Aorta (tissue), 5 donors: Measurements from ENCODE around the gene EPHA1. TPM values are rescaled to one million over a fixed set of nuclear protein-coding genes. Genes with fewer than 3 reads are reported as not detected.

Experiments used
- ATAC-seq: fragments of 200-7000 bp; cut with Tn5 transposase; one replicate; pipeline ENCODE4 v1.9.1; 2022; ENCODE audit warnings: moderate library complexity; ENCODE audit not compliant: low FRiP score
- DNase-seq, 2 donors: peaks; one replicate each; pipeline ENCODE4 v3.0.0-alpha.2; 2020
- H3K27ac ChIP-seq, 2 donors: one replicate each; pipeline ENCODE4 v1.5.1; 2013; ENCODE audit warnings: low read length in 2 of 2, mild to moderate bottlenecking in 2 of 2, moderate library complexity in 2 of 2, control low read depth in 1 of 2, inconsistent platforms in 1 of 2, low read depth in 1 of 2
- H3K27me3 ChIP-seq, 2 donors: one replicate each; pipeline ENCODE4 v1.6.1; 2013; ENCODE audit warnings: control low read depth in 1 of 2, low read length in 1 of 2, mild to moderate bottlenecking in 1 of 2, moderate library complexity in 1 of 2; ENCODE audit not compliant: insufficient read depth in 2 of 2, control insufficient read depth in 1 of 2
- H3K36me3 ChIP-seq, 2 donors: one replicate each; pipeline ENCODE4 v1.6.1; 2013; ENCODE audit warnings: control low read depth in 1 of 2, low read length in 1 of 2, mild to moderate bottlenecking in 1 of 2; ENCODE audit not compliant: insufficient read depth in 2 of 2, control insufficient read depth in 1 of 2
- H3K4me1 ChIP-seq, 2 donors: one replicate each; pipeline ENCODE4 v1.6.1; 2013; ENCODE audit warnings: low read length in 2 of 2, control low read depth in 1 of 2, mild to moderate bottlenecking in 1 of 2, moderate library complexity in 1 of 2; ENCODE audit not compliant: insufficient read depth in 2 of 2, control insufficient read depth in 1 of 2
- H3K4me3 ChIP-seq, 2 donors: one replicate each; pipeline ENCODE4 v1.5.1; 2013; ENCODE audit warnings: low read length in 2 of 2, control low read depth in 1 of 2, mild to moderate bottlenecking in 1 of 2
- H3K9me3 ChIP-seq: one replicate; pipeline ENCODE4 v1.6.1; 2013; ENCODE audit warnings: mild to moderate bottlenecking, low read length; ENCODE audit not compliant: control insufficient read depth
- whole genome bisulfite sequencing, 2 donors: extraction: QIAGEN DNeasy Blood & Tissue Kit; methylation state at CpG; one replicate each; pipeline ENCODE4 v1.1.7; 2013; 5-methylcytosine and 5-hydroxymethylcytosine counted together
- intact Hi-C, 2 donors: fragments of 100-400 bp; cut with DNase I; formaldehyde crosslinking; loops; one replicate each; pipeline versions ENCODE4 v1.14.2 to v1.15.0; 2022
- polyA plus RNA-seq, 2 donors: library from polyadenylated mRNA; stranded (reverse); fragments of 200-250 nt; gene quantifications; one replicate each; pipeline ENCODE4 v1.2.3, GENCODE V29; 2013
- total RNA-seq, 2 donors: library from RNA; stranded (reverse); fragmentation: NEBNext Ultra II Directional; extraction: Animal tissue kit (Norgen Biotek cat#: 25700); gene quantifications; one replicate each; pipeline ENCODE4 v1.2.1, GENCODE V29; 2021
- donor health status: healthy with polysubstance abuse.
- donor health status: Bipolar disorder and iron deficiency.
- donor health status: DM: no; HTN: no; CAD: no.
- donor health status: DM: no; HTN: no; CAD: no.
- donor health status: DM: yes; HTN: yes; CAD: no.

EPHA1 gene
- total and polyA plus RNA-seq, 4 donors: 0.20 to 1.9 (median 0.33) TPM

GRCh38 chr7:143383642-143383957 lies 25.1 kb downstream of the EPHA1 start:
- no peaks in the 10 kb centered on the region for H3K27me3 ChIP-seq
- no peak for ATAC-seq

DNA sequence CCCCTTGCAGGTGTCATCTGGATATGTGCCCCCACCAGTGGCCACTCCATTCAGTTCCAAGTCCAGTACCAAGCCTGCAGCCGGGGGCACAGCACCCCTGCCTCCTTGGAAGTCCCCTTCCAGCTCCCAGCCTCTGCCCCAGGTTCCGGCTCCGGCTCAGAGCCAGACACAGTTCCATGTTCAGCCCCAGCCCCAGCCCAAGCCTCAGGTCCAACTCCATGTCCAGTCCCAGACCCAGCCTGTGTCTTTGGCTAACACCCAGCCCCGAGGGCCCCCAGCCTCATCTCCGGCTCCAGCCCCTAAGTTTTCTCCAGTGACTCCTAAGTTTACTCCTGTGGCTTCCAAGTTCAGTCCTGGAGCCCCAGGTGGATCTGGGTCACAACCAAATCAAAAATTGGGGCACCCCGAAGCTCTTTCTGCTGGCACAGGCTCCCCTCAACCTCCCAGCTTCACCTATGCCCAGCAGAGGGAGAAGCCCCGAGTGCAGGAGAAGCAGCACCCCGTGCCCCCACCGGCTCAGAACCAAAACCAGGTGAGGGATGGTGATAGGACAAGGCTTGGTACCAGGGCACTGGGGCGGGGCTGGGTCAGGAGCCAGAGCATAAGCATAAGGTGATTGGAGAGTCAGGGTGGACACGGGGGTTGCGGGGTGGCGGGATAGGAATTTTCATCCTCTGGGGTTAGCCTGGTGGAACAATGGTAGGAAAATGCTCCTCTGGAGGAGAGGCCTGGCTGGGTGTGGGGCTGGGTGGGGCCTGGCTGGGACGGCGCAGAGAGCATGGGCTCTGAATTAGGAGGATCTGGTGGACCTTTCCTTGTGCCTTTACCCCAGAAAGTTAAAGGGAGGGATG lies 25.6 kb downstream of the EPHA1 start:
- Histone ChIP-seq H3K4me1 (peaks cover 2 to 4% of the 10 kb centered on the region in 2 donors), H3K36me3 (peaks cover 0 to 1% of the 10 kb centered on the region in 2 donors), H3K9me3 (no peaks in the 10 kb centered on the region), H3K4me3 (peak overlapping the region; percentile 91 to 95), H3K27me3 (no peaks in the 10 kb centered on the region), H3K27ac (peak overlapping the region; percentile 8 to 95)
- DNase-seq (peak in 1 of 2 donors; percentile 76), ATAC-seq (no peak)
- WGBS, 2 donors: 10 to 13% methylated on average over 15 of the region's 15 CpGs
- intact Hi-C loops: no loop called here

More at GRCh38 chr7:143383642-143383957, 25.1 kb downstream of the EPHA1 start:
- H3K4me3 ChIP-seq: peak overlapping the region; percentile 8 to 22
- H3K9me3 ChIP-seq: no peaks in the 10 kb centered on the region
- peak in 1 of 2 donors; percentile 57 for DNase-seq
- WGBS, 2 donors: 0 to 3% methylated on average over 1 of the region's 1 CpG
- peaks cover 0 to 1% of the 10 kb centered on the region in 2 donors for H3K36me3 ChIP-seq
- intact Hi-C loops: no loop called here
- H3K27ac ChIP-seq: peak overlapping the region in 1 of 2 donors; percentile 95
- H3K4me1 ChIP-seq: peaks cover 2 to 4% of the 10 kb centered on the region in 2 donors

- no peaks in the 10 kb centered on the region for H3K27me3 ChIP-seq
- WGBS, 2 donors: 1 to 2% methylated on average over 9 to 21 of the region's 21 CpGs
- DNase-seq (peak in 1 of 2 donors; percentile 76), ATAC-seq (no peak)
- intact Hi-C loops: no loop called here
- H3K9me3 ChIP-seq: no peaks in the 10 kb centered on the region
- peaks cover 0 to 1% of the 10 kb centered on the region in 2 donors for H3K36me3 ChIP-seq
- peaks cover 2 to 4% of the 10 kb centered on the region in 2 donors for H3K4me1 ChIP-seq
- peak overlapping the region; percentile 95 to 100 for H3K27ac ChIP-seq
- H3K4me3 ChIP-seq: peak overlapping the region; percentile 91 to 95
Measured at GRCh38 chr7:143382126-143382790, 26.4 kb downstream of the EPHA1 start.

- Histone ChIP-seq H3K9me3 (no peaks in the 10 kb centered on the region), H3K36me3 (peaks cover 0 to 1% of the 10 kb centered on the region in 2 donors), H3K4me3 (peak overlapping the region; percentile 91 to 95), H3K4me1 (peaks cover 2 to 4% of the 10 kb centered on the region in 2 donors), H3K27ac (peak overlapping the region; percentile 95 to 100), H3K27me3 (no peaks in the 10 kb centered on the region)
- 0% methylated on average over 54 to 64 of the region's 64 CpGs for WGBS, 2 donors
- DNase-seq: peak; percentile 85 to 95
- intact Hi-C loops: loop anchor here in 1 of 2 donors (1.0 kb wide), 1 partner anchor 10 kb away; no protein-coding TSS in a partner anchor
- ATAC-seq: no peak
Measured at GRCh38 chr7:143381427-143382125, 27.1 kb downstream of the EPHA1 start.

- intact Hi-C loops: loop anchor here in 1 of 2 donors (1.0 kb wide), 1 partner anchor 10 kb away; no protein-coding TSS in a partner anchor
- Histone ChIP-seq H3K36me3 (peaks cover 0 to 1% of the 10 kb centered on the region in 2 donors), H3K9me3 (no peaks in the 10 kb centered on the region), H3K4me3 (peak within 1 kb of the TSS; percentile 91 to 95), H3K27me3 (no peaks in the 10 kb centered on the region), H3K4me1 (peaks cover 0 to 2% of the 10 kb centered on the region in 2 donors), H3K27ac (peak within 1 kb of the TSS; percentile 96 to 100)
- ATAC-seq (peak; percentile 92), DNase-seq (peak; percentile 98 to 99)
- WGBS, 2 donors: 1 to 2% methylated on average over 33 to 72 of the region's 72 CpGs
Measured at GRCh38 chr7:143380646-143381426, 27.8 kb downstream of the EPHA1 start, which contains the start of gene ZYX. ZYX (plus strand) TSS chr7:143381345; CDS start chr7:143381572, 227 bp downstream.

GRCh38 chr7:143380260-143380645 lies 28.4 kb downstream of the EPHA1 start:
- H3K27ac ChIP-seq: peak overlapping the region; percentile 96 to 97
- intact Hi-C loops: no loop called here
- no peaks in the 10 kb centered on the region for H3K9me3 ChIP-seq
- WGBS, 2 donors: 0 to 1% methylated on average over 35 of the region's 35 CpGs
- H3K4me1 ChIP-seq: peaks cover 0 to 2% of the 10 kb centered on the region in 2 donors
- H3K4me3 ChIP-seq: peak overlapping the region; percentile 50 to 95
- H3K36me3 ChIP-seq: peaks cover 0 to 1% of the 10 kb centered on the region in 2 donors
- peak; percentile 95 to 96 for DNase-seq
- ATAC-seq: peak; percentile 91
- H3K27me3 ChIP-seq: no peaks in the 10 kb centered on the region

GRCh38 chr7:143379611-143380259 lies 28.9 kb downstream of the EPHA1 start:
- no peaks in the 10 kb centered on the region for H3K27me3 ChIP-seq
- DNase-seq: no peak
- H3K4me3 ChIP-seq: peak overlapping the region; percentile 50 to 95
- peak; percentile 0 for ATAC-seq
- H3K36me3 ChIP-seq: peaks cover 0 to 1% of the 10 kb centered on the region in 2 donors
- WGBS, 2 donors: 4 to 5% methylated on average over 15 of the region's 15 CpGs
- peaks cover 0 to 2% of the 10 kb centered on the region in 2 donors for H3K4me1 ChIP-seq
- intact Hi-C loops: loop anchor here (2.0 to 5.0 kb wide), 2 partner anchors 15 to 33 kb away; no protein-coding TSS in a partner anchor
- H3K9me3 ChIP-seq: no peaks in the 10 kb centered on the region
- peak overlapping the region; percentile 31 to 95 for H3K27ac ChIP-seq
